Ammon's horn (tissue), 1 donor: ENCODE data around the gene MED13L.

Experiments used
- DNase-seq: peaks from one replicate; pipeline ENCODE4 v3.0.0-alpha.2; 2016; ENCODE audit warnings: low spot score

Gene MED13L

GRCh38 chr12:116182359-116183063 lies 95.0 kb downstream of the MED13L start:
- no peak for DNase-seq

- DNase-seq = no peak
These were observed 97.0 kb downstream of the MED13L start for GRCh38 chr12:116180448-116180847.

- no peak for DNase-seq
These were observed 98.1 kb downstream of the MED13L start for GRCh38 chr12:116179384-116179783.

- DNase-seq = no peak
These were observed 100.5 kb downstream of the MED13L start for GRCh38 chr12:116177017-116177416.

GRCh38 chr12:116174904-116175303 lies 102.6 kb downstream of the MED13L start:
- DNase-seq = no peak

GRCh38 chr12:116174006-116174405 lies 103.5 kb downstream of the MED13L start:
- DNase-seq = no peak

- DNase-seq = no peak
These were observed 105.2 kb downstream of the MED13L start for GRCh38 chr12:116172224-116172849.

- DNase-seq = no peak
These were observed 105.9 kb downstream of the MED13L start for GRCh38 chr12:116171549-116171948.

GRCh38 chr12:116169071-116169470 lies 108.4 kb downstream of the MED13L start:
- no peak for DNase-seq

- no peak for DNase-seq
These were observed 111.2 kb downstream of the MED13L start for GRCh38 chr12:116166306-116166705.

- DNase-seq = no peak
These were observed 112.5 kb downstream of the MED13L start for GRCh38 chr12:116165036-116165425.

- DNase-seq = no peak
These were observed 113.0 kb downstream of the MED13L start for GRCh38 chr12:116164250-116165035.

GRCh38 chr12:116162071-116162470 lies 115.4 kb downstream of the MED13L start:
- DNase-seq = no peak

- DNase-seq = no peak
These were observed 115.9 kb downstream of the MED13L start for GRCh38 chr12:116161588-116161987.

- no peak for DNase-seq
These were observed 116.5 kb downstream of the MED13L start for GRCh38 chr12:116160883-116161458.

- no peak for DNase-seq
These were observed 117.3 kb downstream of the MED13L start for GRCh38 chr12:116160231-116160630.

GRCh38 chr12:116159593-116160200 lies 117.8 kb downstream of the MED13L start:
- DNase-seq = no peak

- DNase-seq = peak; percentile 42
These were observed 118.3 kb downstream of the MED13L start for GRCh38 chr12:116159175-116159574.

GRCh38 chr12:116157845-116158267 lies 119.6 kb downstream of the MED13L start:
- no peak for DNase-seq

GRCh38 chr12:116156614-116157013 lies 120.9 kb downstream of the MED13L start:
- no peak for DNase-seq

GRCh38 chr12:116155383-116155782 lies 122.1 kb downstream of the MED13L start:
- no peak for DNase-seq

- DNase-seq = no peak
These were observed 123.5 kb downstream of the MED13L start for GRCh38 chr12:116153983-116154382.
